Esophagus muscularis mucosa (tissue), 4 donors: ENCODE data around the gene ZNF487. TPM values are rescaled to one million over a fixed set of nuclear protein-coding genes. Genes with fewer than 3 reads are reported as not detected.
A peak's percentile ranks its signal among the peaks of the same experiment; 100 is the strongest.
"Not testable (repeated sequence)": the region's sequence is repeated elsewhere in the genome, so short reads cannot be mapped to it uniquely, and the experiment has no call there.

Source experiments
- DNase-seq: peaks from one replicate; pipeline ENCODE4 v3.0.0-alpha.2; 2017; ENCODE audit errors: extremely low spot score
- H3K27ac ChIP-seq, 4 donors: fragments of 200-600 bp; sonication (generic); replicated peaks in 1 of 4; 1 replicate in 3 of 4; 2 replicates in 1 of 4; pipeline ENCODE4 v1.5.1; 2016 to 2019; ENCODE audit warnings: mild to moderate bottlenecking in 1 of 4
- H3K27me3 ChIP-seq, 4 donors: fragments of 200-600 bp; sonication (generic); one replicate each; pipeline versions ENCODE4 v1.5.1 to v1.6.0; 2016 to 2019
- H3K36me3 ChIP-seq, 4 donors: fragments of 200-600 bp; sonication (generic); one replicate each; pipeline ENCODE4 v1.5.1; 2016 to 2019
- H3K4me1 ChIP-seq, 4 donors: fragments of 200-600 bp; sonication (generic); one replicate each; pipeline ENCODE4 v1.5.1; 2016 to 2019
- H3K4me3 ChIP-seq, 4 donors: fragments of 200-600 bp; sonication (generic); 1 replicate in 2 of 4; 2 replicates in 2 of 4; pipeline ENCODE4 v1.5.1; 2016 to 2019; ENCODE audit warnings: mild to moderate bottlenecking in 4 of 4, moderate library complexity in 1 of 4
- H3K9me3 ChIP-seq, 4 donors: fragments of 200-600 bp; sonication (generic); 1 replicate in 3 of 4; 2 replicates in 1 of 4; pipeline ENCODE4 v1.5.1; 2016 to 2019
- CTCF ChIP-seq, 3 experiments: fragments of 200-600 bp in 2 of 3; fragments of 450-650 bp in 1 of 3; sonication (generic) in 2 of 3; IDR thresholded peaks; one replicate each; pipeline ENCODE4 v1.5.1; 2017 to 2019; ENCODE audit warnings: antibody characterized with exemption in 3 of 3, mild to moderate bottlenecking in 2 of 3, moderate library complexity in 1 of 3
- EP300 ChIP-seq: sonication (generic); formaldehyde crosslinking; IDR thresholded peaks from one replicate; pipeline ENCODE4 v1.6.1; 2017; ENCODE audit warnings: antibody characterized with exemption
- POLR2A ChIP-seq: fragments of 450-650 bp; IDR thresholded peaks from one replicate; pipeline ENCODE4 v1.6.1; 2017; ENCODE audit warnings: antibody characterized with exemption, moderate library complexity, mild to moderate bottlenecking, low read depth
- POLR2AphosphoS5 ChIP-seq, 2 donors: sonication (generic); formaldehyde crosslinking; IDR thresholded peaks; one replicate each; pipeline ENCODE4 v1.6.1; 2017; ENCODE audit warnings: antibody characterized with exemption in 2 of 2
- WGBS: methylation state at CpG from one replicate; pipeline ENCODE4 v1.1.5; 2018; 5-methylcytosine and 5-hydroxymethylcytosine counted together
- intact Hi-C: fragments of 100-400 bp; cut with DNase I; formaldehyde crosslinking; loops from one replicate; pipeline ENCODE4 v1.15.1; 2023
- total RNA-seq, 4 donors: library from RNA; depleted of rRNA; stranded (reverse); fragments of >200 nt; gene quantifications; one replicate each; pipeline versions ENCODE4 v1.1.0 to v1.2.1, GENCODE V29; 2016

Gene ZNF487
- total RNA-seq, 4 donors from 2014 or later, result 9.1 to 10.1 (median 10.0) TPM

DNA sequence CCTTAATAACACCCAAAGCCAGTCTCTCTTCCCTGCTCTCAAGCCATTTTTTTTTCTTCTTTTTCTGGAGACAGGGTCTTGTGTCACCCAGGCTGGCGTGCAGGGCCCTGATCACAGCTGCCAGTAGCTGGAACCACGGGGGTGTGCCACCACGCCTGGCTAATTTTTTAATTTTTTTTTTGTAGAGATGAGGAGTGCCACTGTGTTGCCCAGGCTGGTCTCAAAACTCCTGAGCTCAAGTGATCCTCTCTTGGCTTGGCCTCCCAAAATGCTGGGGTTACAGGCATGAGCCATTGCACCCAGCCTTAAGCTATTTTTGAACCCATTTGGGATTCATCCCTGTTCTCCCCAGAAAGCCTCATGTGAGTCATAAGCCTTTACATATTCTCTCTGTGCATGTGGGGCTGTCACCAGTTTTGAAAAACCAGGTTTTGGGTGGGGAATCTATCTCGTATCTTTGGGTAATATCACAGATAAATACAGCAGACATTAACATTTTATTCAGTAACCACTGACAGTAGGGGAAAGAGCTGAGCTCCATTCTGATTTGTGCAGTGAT, 15.5 kb downstream of the ZNF487 start:
- H3K4me3 ChIP-seq, result no peak overlapping the region
- H3K9me3 ChIP-seq, result no peaks in the 10 kb centered on the region
- H3K27ac ChIP-seq, result peak overlapping the region in 2 of 4 donors; percentile 13 to 22
- peaks cover 13 to 23% (median 20%) of the 10 kb centered on the region in 4 donors for H3K4me1 ChIP-seq
- intact Hi-C loops, result no loop called here
- 73% methylated on average over 4 of the region's 4 CpGs for WGBS
- TF ChIP-seq CTCF (IDR thresholded peaks at IDR 0.05) (no peak), POLR2AphosphoS5 (IDR thresholded peaks at IDR 0.05) (no peak), POLR2A (no peak), EP300 (no peak)
- H3K27me3 ChIP-seq, result no peaks in the 10 kb centered on the region
- no peaks in the 10 kb centered on the region for H3K36me3 ChIP-seq
- no peak for DNase-seq

DNA sequence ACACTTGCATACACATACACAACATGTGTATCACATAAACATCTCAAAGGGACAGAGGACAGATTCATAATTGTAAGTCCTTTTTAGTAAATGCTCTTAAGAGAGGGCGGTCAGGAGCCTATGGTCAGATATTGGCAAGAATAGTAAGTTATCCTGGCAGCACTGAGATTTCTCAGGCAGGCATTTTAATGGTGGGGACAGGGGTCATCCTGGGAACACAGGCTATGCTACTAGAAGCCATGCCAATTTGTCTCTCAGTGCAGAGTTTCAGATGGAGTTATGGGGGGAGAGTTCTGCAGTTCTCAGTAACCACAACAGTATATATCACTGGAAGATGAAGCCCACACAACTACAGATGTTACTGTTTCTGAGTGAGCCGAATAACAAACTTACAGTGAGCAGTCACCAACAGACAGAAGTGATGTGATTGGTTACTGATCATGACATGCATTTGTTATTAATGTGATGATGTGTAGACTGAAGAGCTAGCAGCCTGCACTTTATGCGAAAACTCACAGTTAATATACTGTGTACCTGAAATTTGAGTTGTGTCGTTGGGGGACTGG, 16.4 kb downstream of the ZNF487 start:
- whole genome bisulfite sequencing, result 88% methylated on average over 4 of the region's 4 CpGs
- TF ChIP-seq POLR2A (no peak), POLR2AphosphoS5 (IDR thresholded peaks at IDR 0.05) (no peak), EP300 (no peak)
- no peaks in the 10 kb centered on the region for H3K9me3 ChIP-seq
- DNase-seq, result no peak
- H3K36me3 ChIP-seq, result no peaks in the 10 kb centered on the region
- no peak overlapping the region for H3K4me3 ChIP-seq
- peak overlapping the region in 1 of 4 donors; percentile 22 for H3K27ac ChIP-seq
- intact Hi-C loops, result no loop called here
- no peaks in the 10 kb centered on the region for H3K27me3 ChIP-seq
- peaks cover 13 to 23% (median 20%) of the 10 kb centered on the region in 4 donors for H3K4me1 ChIP-seq

DNA sequence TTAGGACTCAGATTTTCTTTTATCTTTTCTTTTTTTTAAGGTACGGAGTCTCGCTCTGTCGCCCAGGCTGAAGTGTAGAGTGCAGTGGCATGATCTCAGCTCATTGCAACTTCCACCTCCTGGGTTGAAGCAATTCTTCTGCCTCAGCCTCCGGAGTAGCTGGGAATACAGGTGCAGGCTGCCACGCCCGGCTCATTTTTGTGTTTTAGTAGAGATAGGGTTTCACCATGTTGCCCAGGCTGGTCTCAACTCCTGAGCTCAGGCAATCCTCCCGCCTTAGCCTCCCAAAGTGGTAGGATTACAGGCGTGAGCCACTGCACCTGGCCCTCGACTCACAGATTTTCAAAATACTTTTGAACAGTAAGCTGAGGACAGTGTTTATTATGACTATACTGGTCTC, 17.1 kb downstream of the ZNF487 start:
- H3K9me3 ChIP-seq, DNase-seq, H3K36me3 ChIP-seq, intact Hi-C loops, H3K27me3 ChIP-seq, H3K4me3 ChIP-seq: not testable (repeated sequence)
- H3K4me1 ChIP-seq, result peaks cover 13 to 23% (median 20%) of the 10 kb centered on the region in 4 donors
- 92% methylated on average over 9 of the region's 9 CpGs for WGBS
- H3K27ac ChIP-seq, result peak overlapping the region in 3 of 4 donors; percentile 81 to 90 (median 86)

DNA sequence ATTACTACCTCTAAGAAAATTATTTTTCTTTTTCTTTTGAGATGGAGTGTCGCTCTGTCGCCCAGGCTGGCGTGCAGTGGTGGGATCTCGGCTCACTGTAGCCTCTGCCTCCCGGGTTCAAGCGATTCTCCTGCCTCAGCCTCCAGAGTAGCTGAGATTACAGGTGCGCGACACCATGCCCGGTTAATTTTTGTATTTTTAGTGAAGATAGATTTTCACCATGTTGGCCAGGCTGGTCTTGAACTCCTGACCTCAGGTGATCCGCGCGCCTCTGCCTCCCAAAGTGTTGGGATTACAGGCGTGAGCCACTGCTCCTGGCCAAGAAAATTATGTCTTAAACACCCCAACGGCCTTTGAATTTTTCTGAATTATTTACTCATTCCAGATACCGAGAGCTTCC, 19.6 kb downstream of the ZNF487 start:
- peaks cover 13 to 23% (median 20%) of the 10 kb centered on the region in 4 donors for H3K4me1 ChIP-seq
- intact Hi-C loops, H3K27me3 ChIP-seq, H3K36me3 ChIP-seq, H3K9me3 ChIP-seq, DNase-seq: not testable (repeated sequence)
- H3K4me3 ChIP-seq, result peak overlapping the region in 2 of 4 donors; percentile 57 to 65
- 96% methylated on average over 15 of the region's 15 CpGs for WGBS
- peak overlapping the region; percentile 81 to 90 (median 84) for H3K27ac ChIP-seq

GRCh38 chr10:43458227-43458626, 21.3 kb downstream of the ZNF487 start:
- no peaks in the 10 kb centered on the region for H3K27me3 ChIP-seq
- intact Hi-C loops, result no loop called here
- no peaks in the 10 kb centered on the region for H3K36me3 ChIP-seq
- H3K4me1 ChIP-seq, result peaks cover 16 to 29% (median 21%) of the 10 kb centered on the region in 4 donors
- no peak overlapping the region for H3K4me3 ChIP-seq
- no peak overlapping the region for H3K27ac ChIP-seq
- TF ChIP-seq EP300 (no peak), POLR2AphosphoS5 (IDR thresholded peaks at IDR 0.05) (no peak), CTCF (IDR thresholded peaks at IDR 0.05) (no peak), POLR2A (no peak)
- DNase-seq, result no peak
- H3K9me3 ChIP-seq, result no peaks in the 10 kb centered on the region
- 68% methylated on average over 3 of the region's 3 CpGs for WGBS

DNA sequence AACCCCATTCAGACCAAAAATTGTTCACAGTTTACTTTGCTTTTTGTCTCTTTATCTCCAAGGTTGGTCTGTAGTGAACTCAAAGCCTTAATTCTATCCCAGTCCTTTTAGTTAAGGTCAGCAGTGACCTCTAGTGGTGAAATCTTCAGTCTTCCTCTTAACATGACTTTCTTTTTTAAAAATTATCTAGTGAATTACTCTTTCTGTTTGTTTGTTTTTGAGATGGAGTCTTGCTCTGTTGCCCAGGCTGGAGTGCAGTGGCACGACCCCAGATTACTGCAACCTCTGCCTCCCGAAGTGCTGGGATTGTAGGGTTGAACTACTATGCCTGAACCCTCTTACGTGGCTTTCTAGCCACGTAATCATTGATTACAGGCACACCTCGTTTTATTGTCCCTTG, 25.0 kb downstream of the ZNF487 start:
- H3K4me1 ChIP-seq, result peaks cover 0 to 9% (median 3%) of the 10 kb centered on the region in 4 donors
- WGBS, result 36% methylated on average over 5 of the region's 5 CpGs
- intact Hi-C loops, result loop anchor here (2.0 kb wide), 1 partner anchor 169 kb away; no protein-coding TSS in a partner anchor
- H3K36me3 ChIP-seq, result no peaks in the 10 kb centered on the region
- H3K9me3 ChIP-seq, result no peaks in the 10 kb centered on the region
- DNase-seq, result no peak
- peak overlapping the region in 2 of 4 donors; percentile 24 to 44 for H3K4me3 ChIP-seq
- no peak overlapping the region for H3K27ac ChIP-seq
- no peak for TF ChIP-seq POLR2AphosphoS5 (IDR thresholded peaks at IDR 0.05)
- TF ChIP-seq CTCF (IDR thresholded peaks at IDR 0.05), result peak; percentile 63 to 70 (median 69)
- no peaks in the 10 kb centered on the region for H3K27me3 ChIP-seq

- H3K9me3 ChIP-seq, H3K4me3 ChIP-seq, H3K27me3 ChIP-seq, intact Hi-C loops, H3K4me1 ChIP-seq, H3K36me3 ChIP-seq, DNase-seq, H3K27ac ChIP-seq: not testable (repeated sequence)
- no CpG with 5 or more reads among the region's 49 CpGs for WGBS
Observed at GRCh38 chr10:43465086-43465735, 28.3 kb downstream of the ZNF487 start.

DNA sequence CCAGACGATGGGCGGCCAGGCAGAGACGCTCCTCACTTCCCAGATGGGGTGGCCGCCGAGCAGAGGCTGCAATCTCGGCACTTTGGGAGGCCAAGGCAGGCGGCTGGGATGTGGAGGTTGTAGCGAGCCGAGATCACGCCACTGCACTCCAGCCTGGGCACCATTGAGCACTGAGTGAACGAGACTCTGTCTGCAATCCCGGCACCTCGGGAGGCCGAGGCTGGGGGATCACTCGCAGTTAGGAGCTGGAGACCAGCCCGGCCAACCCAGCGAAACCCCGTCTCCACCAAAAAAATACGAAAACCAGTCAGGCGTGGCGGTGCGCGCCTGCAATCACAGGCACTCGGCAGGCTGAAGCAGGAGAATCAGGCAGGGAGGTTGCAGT, 28.8 kb downstream of the ZNF487 start:
- intact Hi-C loops, H3K27ac ChIP-seq, DNase-seq, H3K36me3 ChIP-seq, H3K27me3 ChIP-seq, H3K9me3 ChIP-seq, H3K4me1 ChIP-seq, H3K4me3 ChIP-seq: not testable (repeated sequence)
- no CpG with 5 or more reads among the region's 24 CpGs for WGBS
